Muscle of leg (tissue), 11 donors: Measurements from ENCODE around the gene MYCBPAP. TPM values are rescaled to one million over a fixed set of nuclear protein-coding genes. Genes with fewer than 3 reads are reported as not detected.

Experiments
- DNase-seq: peaks from one replicate; pipeline ENCODE4 v3.0.0; 2013
- H3K27ac ChIP-seq: one replicate; pipeline ENCODE4 v1.5.1; 2013; ENCODE audit warnings: mild to moderate bottlenecking, low read length, control low read depth
- H3K27me3 ChIP-seq: one replicate; pipeline ENCODE4 v1.6.1; 2013; ENCODE audit warnings: low read length; ENCODE audit not compliant: control insufficient read depth, insufficient read depth
- H3K36me3 ChIP-seq: one replicate; pipeline ENCODE4 v1.6.1; 2013; ENCODE audit warnings: low read length; ENCODE audit not compliant: control insufficient read depth, insufficient read depth
- H3K4me1 ChIP-seq: one replicate; pipeline ENCODE4 v1.6.1; 2013; ENCODE audit warnings: low read length; ENCODE audit not compliant: control insufficient read depth, insufficient read depth
- H3K4me3 ChIP-seq: one replicate; pipeline ENCODE4 v1.5.1; 2013; ENCODE audit warnings: low read length, control low read depth
- H3K9me3 ChIP-seq: replicated peaks from 2 replicates; pipeline ENCODE4 v1.6.1; 2013; ENCODE audit warnings: low read depth, low read length; ENCODE audit not compliant: control insufficient read depth
- WGBS: methylation state at CpG from one replicate; pipeline ENCODE4 v1.1.5; 2013; ENCODE audit warnings: missing lambda C conversion rate; ENCODE audit not compliant: insufficient coverage; 5-methylcytosine and 5-hydroxymethylcytosine counted together
- polyA plus RNA-seq, 8 donors: library from polyadenylated mRNA; unstranded; fragments of 120-200 nt; gene quantifications; one replicate each; pipeline versions ENCODE4 v1.2.1 to v1.2.3, GENCODE V29; 2013; ENCODE audit warnings: inconsistent platforms in 1 of 8, low replicate concordance in 1 of 8; ENCODE audit not compliant: insufficient read length in 8 of 8, insufficient read depth in 1 of 8
- total RNA-seq: library from RNA; stranded (reverse); fragments of 120-200 nt; gene quantifications from one replicate; pipeline ENCODE4 v1.2.4, GENCODE V29; 2013

MYCBPAP gene
- total and polyA plus RNA-seq, 9 donors: 0.66 to 2.3 (median 0.82) TPM

DNA sequence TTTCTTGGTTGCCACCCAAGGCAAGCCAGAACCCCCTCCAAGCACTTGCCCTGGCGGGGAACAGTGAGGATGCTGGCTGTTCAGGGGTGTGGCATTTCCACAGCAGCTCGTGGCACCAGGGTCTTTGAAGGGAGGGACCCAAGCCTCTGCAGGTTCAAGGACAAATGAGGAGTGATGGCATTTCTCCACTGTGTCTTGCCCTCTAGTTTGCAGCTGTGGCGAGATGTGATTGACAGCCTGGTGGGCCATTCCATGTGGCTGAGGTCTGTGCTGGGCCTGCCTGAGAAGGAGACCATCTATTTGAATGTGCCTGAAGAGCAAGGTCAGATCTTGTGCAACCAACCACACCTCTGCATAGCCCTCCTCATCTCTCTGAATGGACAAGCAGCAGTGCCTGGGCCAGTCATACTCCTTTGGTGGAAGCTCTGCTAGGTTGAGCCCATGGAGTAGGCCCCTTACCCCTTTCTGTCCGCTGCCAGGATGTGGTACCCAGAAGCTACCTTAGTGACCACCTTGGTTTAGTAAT, 19.8 kb downstream of the MYCBPAP start:
- Histone ChIP-seq H3K4me3 (no peak overlapping the region), H3K9me3 (no peaks in the 10 kb centered on the region), H3K4me1 (peaks cover 17% of the 10 kb centered on the region), H3K27me3 (peaks cover 24% of the 10 kb centered on the region), H3K27ac (no peak overlapping the region), H3K36me3 (no peaks in the 10 kb centered on the region)
- no peak for DNase-seq
- WGBS: 96% methylated on average over 3 of the region's 4 CpGs

DNA sequence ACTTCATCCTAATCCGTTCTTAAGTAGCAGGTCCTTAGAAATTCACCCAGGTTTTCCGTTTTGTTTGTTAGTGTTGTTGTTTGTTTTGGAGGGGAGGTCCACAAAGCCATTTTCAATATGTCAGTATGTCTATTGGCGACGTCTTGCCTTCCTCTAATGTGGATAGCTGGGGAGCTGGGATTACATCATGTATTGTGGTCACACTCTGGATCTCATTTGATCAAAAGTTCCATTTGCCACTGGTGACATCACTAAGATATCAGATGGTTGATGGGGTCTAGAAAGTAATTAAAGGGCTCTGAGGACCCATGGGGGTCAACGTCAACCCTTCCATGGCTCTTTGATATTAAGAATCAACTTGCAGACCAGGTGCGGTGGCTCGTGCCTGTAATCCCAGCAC, 21.6 kb downstream of the MYCBPAP start:
- H3K27me3 ChIP-seq: peaks cover 37% of the 10 kb centered on the region

GRCh38 chr17:50531428-50532025, 23.3 kb downstream of the MYCBPAP start:
- H3K36me3 ChIP-seq: no peaks in the 10 kb centered on the region
- no peak overlapping the region for H3K4me3 ChIP-seq
- H3K4me1 ChIP-seq: peaks cover 45% of the 10 kb centered on the region
- H3K27ac ChIP-seq: no peak overlapping the region
- WGBS: 43% methylated on average over 3 of the region's 6 CpGs
- DNase-seq: no peak
- H3K27me3 ChIP-seq: peaks cover 37% of the 10 kb centered on the region
- no peaks in the 10 kb centered on the region for H3K9me3 ChIP-seq

More for the DNA sequence above, 21.6 kb downstream of the MYCBPAP start:
- Histone ChIP-seq H3K4me3 (no peak overlapping the region), H3K4me1 (peaks cover 36% of the 10 kb centered on the region), H3K36me3 (no peaks in the 10 kb centered on the region), H3K27ac (no peak overlapping the region), H3K9me3 (no peaks in the 10 kb centered on the region)
- WGBS: 90% methylated on average over 5 of the region's 7 CpGs
- DNase-seq: no peak

- Histone ChIP-seq H3K9me3 (no peaks in the 10 kb centered on the region), H3K27ac (no peak within 1 kb of the TSS), H3K4me1 (peaks cover 45% of the 10 kb centered on the region), H3K4me3 (no peak within 1 kb of the TSS), H3K36me3 (no peaks in the 10 kb centered on the region), H3K27me3 (peaks cover 37% of the 10 kb centered on the region)
- 4% methylated on average over 19 of the region's 21 CpGs for WGBS
- no peak for DNase-seq
These were observed 24.3 kb downstream of the MYCBPAP start, which contains the start of gene EPN3 for GRCh38 chr17:50532452-50533024. EPN3 (plus strand) TSS chr17:50532735; CDS start chr17:50536557, 3,822 bp downstream.

DNA sequence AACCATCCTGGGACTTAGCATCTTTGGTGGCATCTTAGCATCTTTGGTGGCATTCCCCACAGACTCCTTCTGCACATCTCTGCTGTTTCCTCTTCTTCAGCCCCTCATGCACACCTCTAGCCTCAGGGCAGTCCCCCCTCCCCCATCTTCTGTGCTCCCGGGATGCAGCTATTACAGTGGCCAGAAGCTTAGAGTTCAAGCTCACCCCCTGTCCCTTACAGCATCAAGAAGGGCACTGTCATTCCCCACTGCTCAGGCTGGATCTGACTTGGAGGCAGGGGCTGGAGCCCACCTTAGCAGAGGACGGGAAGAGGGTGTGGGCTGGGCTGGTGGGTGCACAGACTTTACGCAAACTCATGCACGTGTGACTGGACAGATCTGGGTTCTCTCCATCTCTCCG, 24.9 kb downstream of the MYCBPAP start:
- Histone ChIP-seq H3K27me3 (peaks cover 37% of the 10 kb centered on the region), H3K9me3 (no peaks in the 10 kb centered on the region), H3K36me3 (no peaks in the 10 kb centered on the region), H3K4me3 (no peak overlapping the region), H3K4me1 (peaks cover 44% of the 10 kb centered on the region), H3K27ac (no peak overlapping the region)
- 28% methylated on average over 4 of the region's 5 CpGs for WGBS
- no peak for DNase-seq

- H3K36me3 ChIP-seq: no peaks in the 10 kb centered on the region
- 3% methylated on average over 16 of the region's 17 CpGs for WGBS
- no peaks in the 10 kb centered on the region for H3K9me3 ChIP-seq
- DNase-seq: peak; percentile 73
- H3K4me1 ChIP-seq: peaks cover 49% of the 10 kb centered on the region
- no peak overlapping the region for H3K4me3 ChIP-seq
- peak overlapping the region; percentile 50 for H3K27ac ChIP-seq
- peaks cover 37% of the 10 kb centered on the region for H3K27me3 ChIP-seq
These were observed 25.5 kb downstream of the MYCBPAP start for GRCh38 chr17:50533720-50534148.

- WGBS: 45% methylated on average over 16 of the region's 24 CpGs
- H3K9me3 ChIP-seq: no peaks in the 10 kb centered on the region
- peak overlapping the region; percentile 50 for H3K27ac ChIP-seq
- H3K36me3 ChIP-seq: no peaks in the 10 kb centered on the region
- peaks cover 54% of the 10 kb centered on the region for H3K4me1 ChIP-seq
- peaks cover 37% of the 10 kb centered on the region for H3K27me3 ChIP-seq
- H3K4me3 ChIP-seq: no peak overlapping the region
- DNase-seq: no peak
These were observed 26.2 kb downstream of the MYCBPAP start for GRCh38 chr17:50534222-50534978.

GRCh38 chr17:50534979-50535326, 26.7 kb downstream of the MYCBPAP start:
- no peaks in the 10 kb centered on the region for H3K9me3 ChIP-seq
- H3K4me1 ChIP-seq: peaks cover 58% of the 10 kb centered on the region
- no peak overlapping the region for H3K27ac ChIP-seq
- DNase-seq: no peak
- H3K27me3 ChIP-seq: peaks cover 35% of the 10 kb centered on the region
- no peaks in the 10 kb centered on the region for H3K36me3 ChIP-seq
- WGBS: 71% methylated on average over 1 of the region's 2 CpGs
- no peak overlapping the region for H3K4me3 ChIP-seq

- WGBS: 93% methylated on average over 4 of the region's 7 CpGs
- Histone ChIP-seq H3K4me1 (peaks cover 58% of the 10 kb centered on the region), H3K27ac (no peak overlapping the region), H3K4me3 (no peak overlapping the region), H3K36me3 (no peaks in the 10 kb centered on the region), H3K9me3 (no peaks in the 10 kb centered on the region), H3K27me3 (peaks cover 33% of the 10 kb centered on the region)
- DNase-seq: no peak
These were observed 27.2 kb downstream of the MYCBPAP start for GRCh38 chr17:50535407-50535806.
